Mucosa of descending colon (tissue), 3 donors: ENCODE results near the gene QKI. TPM values are rescaled to one million over a fixed set of nuclear protein-coding genes. Genes with fewer than 3 reads are reported as not detected.

Experiments
- ATAC-seq: fragments of 200-7000 bp; cut with Tn5 transposase; one replicate; pipeline ENCODE4 v1.9.1; 2020; ENCODE audit warnings: mild to moderate bottlenecking, moderate library complexity
- DNase-seq, 3 donors: peaks; one replicate each; pipeline ENCODE4 v3.0.0-alpha.2; 2020
- H3K36me3 ChIP-seq: fragments of 200-600 bp; one replicate; pipeline ENCODE4 v1.8.0; 2021; ENCODE audit warnings: low read depth, mild to moderate bottlenecking
- H3K4me1 ChIP-seq: fragments of 200-600 bp; one replicate; pipeline ENCODE4 v1.8.0; 2021; ENCODE audit warnings: low read depth, mild to moderate bottlenecking
- H3K4me3 ChIP-seq: fragments of 200-600 bp; one replicate; pipeline ENCODE4 v1.8.0; 2021; ENCODE audit warnings: mild to moderate bottlenecking
- H3K9me3 ChIP-seq: fragments of 200-600 bp; one replicate; pipeline ENCODE4 v1.8.0; 2021; ENCODE audit warnings: mild to moderate bottlenecking
- CTCF ChIP-seq: fragments of 200-600 bp; IDR thresholded peaks from one replicate; pipeline ENCODE4 v1.8.0; 2022; ENCODE audit warnings: antibody characterized with exemption, mild to moderate bottlenecking
- intact Hi-C, 2 donors: fragments of 100-400 bp; cut with DNase I in 1 of 2; cut with micrococcal nuclease in 1 of 2; formaldehyde crosslinking; loops; one replicate each; pipeline versions ENCODE4 v1.11.0 to v1.11.1; 2022; cut with DNase I, micrococcal nuclease
- total RNA-seq, 3 donors: library from RNA; stranded (reverse); fragmentation: NEBNext Ultra II Directional in 2 of 3; extraction: Animal tissue kit (Norgen Biotek cat#: 25700) in 2 of 3; gene quantifications; one replicate each; pipeline versions ENCODE4 v1.2.1 to v1.2.4, GENCODE V29; 2021 to 2023
- donor health status: DM: no; HTN: no; CAD: no; lungs with moderate emphysema.
- donor health status: DM: no; HTN: no; CAD: no.
- donor health status: DM: no; HTN: yes; CAD: no.

The QKI gene
- total RNA-seq, 3 donors from 2014 or later: 11.3 to 129 (median 35.8) TPM

DNA sequence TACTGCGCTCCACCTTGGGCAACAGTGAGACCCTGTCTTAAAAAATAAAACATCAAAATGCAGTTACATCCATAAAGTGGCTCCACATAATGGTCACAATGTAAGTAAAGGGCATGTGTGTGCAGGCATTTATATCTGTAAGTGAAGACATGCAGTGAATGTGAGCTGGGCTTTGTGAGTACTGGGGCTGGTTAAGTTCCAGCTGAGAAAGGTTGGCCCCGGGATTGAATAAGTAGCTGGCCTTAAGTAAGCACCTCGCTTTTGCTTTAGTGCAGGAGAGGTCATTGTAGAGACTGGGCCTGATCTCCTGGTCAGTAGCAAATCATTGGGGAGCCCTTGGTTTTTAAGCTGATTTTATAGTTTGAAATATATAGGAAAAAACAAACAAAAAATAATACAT, 8.0 kb downstream of the QKI start:
- DNase-seq (no peak), ATAC-seq (no peak)
- no peak for TF ChIP-seq CTCF
- Histone ChIP-seq H3K36me3 (no peaks in the 10 kb centered on the region), H3K4me3 (no peak overlapping the region), H3K4me1 (peaks cover under 1% of the 10 kb centered on the region), H3K9me3 (no peaks in the 10 kb centered on the region)
- intact Hi-C loops: no loop called here

DNA sequence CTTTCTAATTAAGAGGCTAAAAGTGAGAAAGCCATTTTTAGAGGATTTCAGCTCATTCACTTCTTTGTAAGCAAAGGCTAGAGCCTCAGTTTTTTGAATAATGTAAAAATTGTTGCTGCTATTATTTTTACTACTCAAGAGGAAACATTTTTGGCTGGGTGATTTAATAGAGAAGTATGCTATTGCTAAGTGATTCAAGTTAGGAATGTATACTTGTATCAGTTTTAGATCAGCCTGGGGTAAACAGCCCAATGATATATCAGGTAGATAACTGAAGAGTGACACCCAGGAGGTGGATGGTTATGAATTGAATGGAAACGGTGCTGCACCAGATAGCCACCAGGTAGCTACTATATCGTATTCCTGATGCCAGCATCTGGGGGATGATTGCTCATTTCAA, 9.2 kb downstream of the QKI start:
- Histone ChIP-seq H3K9me3 (no peaks in the 10 kb centered on the region), H3K4me1 (peaks cover 11% of the 10 kb centered on the region), H3K36me3 (no peaks in the 10 kb centered on the region), H3K4me3 (no peak overlapping the region)
- DNase-seq (no peak), ATAC-seq (no peak)
- intact Hi-C loops: no loop called here
- no peak for TF ChIP-seq CTCF

DNA sequence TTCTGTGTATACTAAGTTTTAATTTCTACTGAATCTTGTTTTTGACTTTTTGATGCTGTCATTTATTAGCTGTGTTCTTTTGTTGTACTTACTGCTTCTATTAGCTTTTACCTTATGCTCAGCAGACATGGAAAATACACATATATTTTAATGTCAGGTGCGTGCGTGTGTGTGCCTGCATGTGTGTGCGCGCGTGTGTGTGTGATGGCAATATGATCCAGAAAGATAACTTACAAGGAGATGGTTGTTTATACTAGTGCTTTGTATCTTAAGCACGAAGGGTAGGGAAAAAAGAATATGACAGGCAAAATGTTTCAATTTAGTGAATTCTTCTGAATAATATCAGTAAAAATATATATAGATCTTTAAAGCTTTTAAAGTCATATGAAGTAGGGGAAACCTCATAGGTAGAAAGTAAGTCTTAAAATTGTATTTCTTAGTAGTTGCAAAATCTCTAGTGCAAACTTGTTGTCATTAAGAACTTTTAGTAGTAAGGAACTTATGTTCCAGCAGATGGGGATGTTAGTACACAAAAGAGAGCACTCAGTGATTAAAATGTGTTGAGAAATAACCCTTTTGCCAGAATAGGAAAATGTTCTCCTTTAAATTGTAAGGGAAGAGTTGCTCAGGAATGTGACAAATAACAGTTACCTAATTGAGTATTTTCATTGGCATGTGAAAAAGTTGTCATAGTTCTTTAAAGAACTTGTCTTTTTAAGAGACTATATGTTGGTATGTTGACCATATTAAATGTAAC, 13.2 kb downstream of the QKI start:
- ATAC-seq: peak; percentile 26
- peaks cover 14% of the 10 kb centered on the region for H3K4me1 ChIP-seq

DNA sequence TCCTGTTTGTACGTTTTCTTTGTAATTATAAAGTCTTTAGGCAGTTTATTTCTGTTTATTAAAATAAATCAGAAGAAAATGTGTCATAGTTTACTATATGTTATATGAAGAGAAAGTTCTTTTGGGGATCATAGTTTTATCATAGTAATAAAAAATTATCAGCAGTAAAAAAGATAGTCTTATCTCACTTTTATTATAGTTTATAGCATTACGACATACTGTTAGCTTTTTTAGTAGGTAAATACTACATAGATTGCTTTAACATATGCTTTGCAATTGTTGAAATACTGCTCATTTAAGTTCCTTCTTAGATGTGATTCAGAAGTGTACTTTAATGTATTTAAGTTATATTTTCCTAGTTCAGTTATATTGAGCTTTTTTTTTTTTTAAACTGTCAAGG, 13.9 kb downstream of the QKI start:
- intact Hi-C loops: loop anchor here in 1 of 2 donors (5.0 kb wide), 2 partner anchors 529 to 1499 kb away; no protein-coding TSS in a partner anchor
- ATAC-seq (peak; percentile 89), DNase-seq (no peak)
- no peaks in the 10 kb centered on the region for H3K36me3 ChIP-seq
- H3K9me3 ChIP-seq: no peaks in the 10 kb centered on the region
- H3K4me1 ChIP-seq: peaks cover 14% of the 10 kb centered on the region
- H3K4me3 ChIP-seq: no peak overlapping the region
- no peak for TF ChIP-seq CTCF

More for the DNA sequence above, 13.2 kb downstream of the QKI start:
- H3K9me3 ChIP-seq: no peaks in the 10 kb centered on the region
- no peaks in the 10 kb centered on the region for H3K36me3 ChIP-seq
- H3K4me3 ChIP-seq: no peak overlapping the region
- no peak for TF ChIP-seq CTCF
- DNase-seq: no peak
- intact Hi-C loops: loop anchor here in 1 of 2 donors (5.0 kb wide), 2 partner anchors 530 to 1500 kb away; no protein-coding TSS in a partner anchor

- Histone ChIP-seq H3K4me1 (peaks cover 14% of the 10 kb centered on the region), H3K4me3 (no peak overlapping the region), H3K36me3 (no peaks in the 10 kb centered on the region), H3K9me3 (no peaks in the 10 kb centered on the region)
- DNase-seq (no peak), ATAC-seq (no peak)
- intact Hi-C loops: loop anchor here in 1 of 2 donors (5.0 to 10.0 kb wide), 3 partner anchors 135 to 1497 kb away; no protein-coding TSS in a partner anchor
- no peak for TF ChIP-seq CTCF
Measured at GRCh38 chr6:163429858-163430448, 15.4 kb downstream of the QKI start.
